Neural progenitor cell (in vitro differentiated cells): ENCODE measurements around the gene GAPT. TPM values are rescaled to one million over a fixed set of nuclear protein-coding genes. Genes with fewer than 3 reads are reported as not detected.

ENCODE experiments used
- DNase-seq: peaks from one replicate; pipeline ENCODE4 v3.0.0-alpha.2; 2016; ENCODE audit warnings: low spot score
- H2AFZ ChIP-seq: fragments of 200-600 bp; sonication (generic); replicated peaks from 2 replicates; pipeline ENCODE4 v1.6.1; 2016; ENCODE audit warnings: antibody characterized with exemption
- H3F3A ChIP-seq: fragments of 200-600 bp; sonication (generic); 2 replicates; pipeline ENCODE4 v1.6.1; 2016; ENCODE audit warnings: antibody characterized with exemption, low read depth
- H3K27ac ChIP-seq: fragments of 200-600 bp; sonication (generic); 2 replicates; pipeline ENCODE4 v1.5.1; 2016; ENCODE audit warnings: mild to moderate bottlenecking
- H3K27me3 ChIP-seq: fragments of 200-600 bp; sonication (generic); 2 replicates; pipeline ENCODE4 v1.6.1; 2016; ENCODE audit warnings: mild to moderate bottlenecking, moderate library complexity
- H3K36me3 ChIP-seq: fragments of 200-600 bp; sonication (generic); 2 replicates; pipeline ENCODE4 v1.5.1; 2016
- H3K4me1 ChIP-seq: fragments of 200-600 bp; sonication (generic); 2 replicates; pipeline ENCODE4 v1.6.1; 2016; ENCODE audit warnings: mixed run types
- H3K4me2 ChIP-seq: fragments of 200-600 bp; sonication (generic); 2 replicates; pipeline ENCODE4 v1.6.1; 2016
- H3K4me3 ChIP-seq: fragments of 200-600 bp; sonication (generic); 2 replicates; pipeline ENCODE4 v1.5.1; 2016
- H3K79me2 ChIP-seq: fragments of 200-600 bp; sonication (generic); 2 replicates; pipeline ENCODE4 v1.6.1; 2016; ENCODE audit warnings: low read depth
- H3K9ac ChIP-seq: fragments of 200-600 bp; sonication (generic); 2 replicates; pipeline ENCODE4 v1.6.1; 2016
- H3K9me3 ChIP-seq: fragments of 200-600 bp; sonication (generic); 2 replicates; pipeline ENCODE4 v1.5.1; 2016; ENCODE audit warnings: low read depth
- H4K20me1 ChIP-seq: fragments of 200-600 bp; sonication (generic); 2 replicates; pipeline ENCODE4 v1.6.1; 2016; ENCODE audit warnings: low read depth
- H3K27ac Mint-ChIP-seq: 3 replicates; pipeline ENCODE4 v1.8.0; 2021; ENCODE audit warnings: mixed read lengths
- H3K27me3 Mint-ChIP-seq: 2 replicates; pipeline ENCODE4 v1.8.0; 2022; ENCODE audit warnings: low read depth, mild to moderate bottlenecking, inconsistent platforms, moderate library complexity, mixed read lengths; ENCODE audit not compliant: insufficient read depth
- H3K36me3 Mint-ChIP-seq: 3 replicates; pipeline ENCODE4 v1.8.0; 2021; ENCODE audit warnings: mixed read lengths
- H3K4me1 Mint-ChIP-seq: 3 replicates; pipeline ENCODE4 v1.8.0; 2021; ENCODE audit warnings: mixed read lengths
- H3K4me3 Mint-ChIP-seq: 3 replicates; pipeline ENCODE4 v1.8.0; 2021; ENCODE audit warnings: mild to moderate bottlenecking, moderate library complexity, mixed read lengths
- H3K9me3 Mint-ChIP-seq: 3 replicates; pipeline ENCODE4 v1.8.0; 2020; ENCODE audit warnings: mixed read lengths
- CTCF ChIP-seq: fragments of 200-600 bp; sonication (generic); IDR thresholded peaks from 2 replicates; pipeline ENCODE4 v1.5.1; 2017; ENCODE audit warnings: antibody characterized with exemption, mild to moderate bottlenecking
- EZH2 ChIP-seq: fragments of 200-600 bp; sonication (generic); IDR thresholded peaks from 2 replicates; pipeline ENCODE4 v1.6.1; 2017; ENCODE audit warnings: antibody characterized with exemption, mild to moderate bottlenecking, moderate library complexity
- EZH2phosphoT487 ChIP-seq: fragments of 200-600 bp; sonication (generic); IDR thresholded peaks from 2 replicates; pipeline ENCODE4 v1.6.1; 2017; ENCODE audit warnings: antibody characterized with exemption
- total RNA-seq: library from RNA; depleted of rRNA; stranded (reverse); fragments of >200 nt; gene quantifications from 2 replicates; pipeline ENCODE4 v1.2.3, GENCODE V29; 2015; ENCODE audit warnings: low replicate concordance

The GAPT gene
- total RNA-seq, 1 donor from 2014 or later: not detected

- no peak overlapping the region for H3K4me3 Mint-ChIP-seq
- Histone ChIP-seq H3K9me3 (no peaks in the 10 kb centered on the region), H2AFZ (no peak overlapping the region), H3K36me3 (no peaks in the 10 kb centered on the region), H3F3A (no peaks in the 10 kb centered on the region), H3K4me3 (no peak overlapping the region), H3K27ac (no peak overlapping the region), H3K27me3 (no peaks in the 10 kb centered on the region), H3K79me2 (no peaks in the 10 kb centered on the region), H4K20me1 (no peaks in the 10 kb centered on the region), H3K4me2 (no peak overlapping the region), H3K9ac (no peak overlapping the region), H3K4me1 (no peaks in the 10 kb centered on the region)
- peaks cover 3% of the 10 kb centered on the region for H3K4me1 Mint-ChIP-seq
- H3K9me3 Mint-ChIP-seq: peaks cover 2% of the 10 kb centered on the region
- no peaks in the 10 kb centered on the region for H3K36me3 Mint-ChIP-seq
- no peak for DNase-seq
- no peak for TF ChIP-seq EZH2
- no peak for TF ChIP-seq CTCF
- no peak for TF ChIP-seq EZH2phosphoT487
- no peaks in the 10 kb centered on the region for H3K27me3 Mint-ChIP-seq
- no peak overlapping the region for H3K27ac Mint-ChIP-seq
Observed at GRCh38 chr5:58507715-58508114, 16.5 kb downstream of the GAPT start.

- Mint-ChIP-seq H3K27me3 (no peaks in the 10 kb centered on the region), H3K36me3 (no peaks in the 10 kb centered on the region), H3K4me1 (no peaks in the 10 kb centered on the region), H3K27ac (no peak overlapping the region), H3K4me3 (no peak overlapping the region), H3K9me3 (peaks cover 38% of the 10 kb centered on the region)
- Histone ChIP-seq H3K9me3 (peaks cover 4% of the 10 kb centered on the region), H3K4me3 (no peak overlapping the region), H3F3A (no peaks in the 10 kb centered on the region), H4K20me1 (no peaks in the 10 kb centered on the region), H3K27me3 (no peaks in the 10 kb centered on the region), H3K4me1 (no peaks in the 10 kb centered on the region), H3K4me2 (no peak overlapping the region), H3K27ac (no peak overlapping the region), H3K79me2 (no peaks in the 10 kb centered on the region), H3K9ac (no peak overlapping the region), H3K36me3 (no peaks in the 10 kb centered on the region), H2AFZ (no peak overlapping the region)
- TF ChIP-seq EZH2: no peak
- no peak for TF ChIP-seq EZH2phosphoT487
- TF ChIP-seq CTCF: no peak
- no peak for DNase-seq
Observed at GRCh38 chr5:58517198-58517597, 26.0 kb downstream of the GAPT start.

GRCh38 chr5:58523956-58524355 is 32.7 kb downstream of the GAPT start:
- no peaks in the 10 kb centered on the region for H3K79me2 ChIP-seq
- no peak overlapping the region for H3K4me3 ChIP-seq
- H3K4me3 Mint-ChIP-seq: no peak overlapping the region
- no peaks in the 10 kb centered on the region for H3F3A ChIP-seq
- peaks cover 2% of the 10 kb centered on the region for H3K9me3 Mint-ChIP-seq
- no peak overlapping the region for H3K9ac ChIP-seq
- TF ChIP-seq EZH2: no peak
- TF ChIP-seq EZH2phosphoT487: no peak
- TF ChIP-seq CTCF: no peak
- H2AFZ ChIP-seq: no peak overlapping the region
- peaks cover 10% of the 10 kb centered on the region for H3K4me1 Mint-ChIP-seq
- H3K36me3 ChIP-seq: no peaks in the 10 kb centered on the region
- DNase-seq: no peak
- H3K27me3 ChIP-seq: no peaks in the 10 kb centered on the region
- H3K4me1 ChIP-seq: no peaks in the 10 kb centered on the region
- no peak overlapping the region for H3K4me2 ChIP-seq
- no peaks in the 10 kb centered on the region for H4K20me1 ChIP-seq
- no peaks in the 10 kb centered on the region for H3K27me3 Mint-ChIP-seq
- H3K9me3 ChIP-seq: no peaks in the 10 kb centered on the region
- H3K27ac ChIP-seq: no peak overlapping the region
- H3K36me3 Mint-ChIP-seq: no peaks in the 10 kb centered on the region
- H3K27ac Mint-ChIP-seq: peak overlapping the region; percentile 13

- Mint-ChIP-seq H3K36me3 (no peaks in the 10 kb centered on the region), H3K9me3 (no peaks in the 10 kb centered on the region), H3K27ac (no peak overlapping the region), H3K27me3 (no peaks in the 10 kb centered on the region), H3K4me1 (peaks cover 10% of the 10 kb centered on the region), H3K4me3 (no peak overlapping the region)
- Histone ChIP-seq H3K4me2 (no peak overlapping the region), H3K9me3 (no peaks in the 10 kb centered on the region), H3F3A (no peaks in the 10 kb centered on the region), H3K4me1 (no peaks in the 10 kb centered on the region), H3K27me3 (no peaks in the 10 kb centered on the region), H3K36me3 (no peaks in the 10 kb centered on the region), H3K27ac (no peak overlapping the region), H3K9ac (no peak overlapping the region), H2AFZ (no peak overlapping the region), H4K20me1 (no peaks in the 10 kb centered on the region), H3K4me3 (no peak overlapping the region), H3K79me2 (no peaks in the 10 kb centered on the region)
- TF ChIP-seq EZH2 (no peak), CTCF (no peak), EZH2phosphoT487 (no peak)
- DNase-seq: no peak
Observed at GRCh38 chr5:58524571-58524970, 33.3 kb downstream of the GAPT start.
